ENCODE data around the gene EFHC1. TPM values are rescaled to one million over a fixed set of nuclear protein-coding genes. Genes with fewer than 3 reads are reported as not detected.

EFHC1 gene
- total and polyA plus RNA-seq, 2 experiments from 2014 or later = 24.3 to 28.0 TPM

DNA sequence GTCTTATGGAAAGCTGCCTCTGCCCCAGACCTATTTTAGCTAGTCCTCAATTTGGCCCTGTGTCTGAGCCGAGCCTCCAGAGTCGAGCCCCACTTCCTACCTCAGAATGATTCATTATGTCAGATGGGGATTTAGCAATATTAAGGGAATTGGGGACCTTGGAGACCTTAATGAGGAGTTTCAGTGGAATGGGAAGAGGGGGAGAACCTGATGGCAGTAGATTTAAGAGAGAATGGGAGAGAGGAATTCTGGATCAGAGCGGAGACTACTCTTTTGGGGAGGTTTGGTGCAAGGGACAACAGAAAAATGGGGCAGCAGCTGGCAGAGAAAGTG lies 63.5 kb downstream of the EFHC1 start:
- Mint-ChIP-seq H3K27ac (no peak overlapping the region), H3K27me3 (ENCODE audit: insufficient read depth, low read depth, poor library complexity) (peaks cover 3% of the 10 kb centered on the region), H3K36me3 (ENCODE audit: low read depth) (no peaks in the 10 kb centered on the region), H3K4me1 (peaks cover 2% of the 10 kb centered on the region; the same call in 2 of the 3 replicates), H3K4me3 (no peak overlapping the region), H3K9me3 (no peaks in the 10 kb centered on the region)
- no peak for ATAC-seq
- peaks cover 2% of the 10 kb centered on the region; the same call in 1 of the 2 replicates for H3K9me2 ChIP-seq (ENCODE audit: insufficient read depth)
- no peaks in the 10 kb centered on the region for H3K79me2 ChIP-seq (replicated peaks; ENCODE audit: insufficient read depth)
- H3K4me2 ChIP-seq = no peak overlapping the region
- no peak for DNase-seq (ENCODE audit: low spot score)
- no peak overlapping the region for H3K27ac ChIP-seq (ENCODE audit: low read depth)
- H2AFZ ChIP-seq = no peak overlapping the region
- no peaks in the 10 kb centered on the region for H3K36me3 ChIP-seq (ENCODE audit: insufficient read depth)
- no peaks in the 10 kb centered on the region for H3F3A ChIP-seq (replicated peaks; ENCODE audit: low read depth)
- no peak for TF ChIP-seq EZH2phosphoT487 (IDR thresholded peaks at IDR 0.05; ENCODE audit: unreplicated experiment)
- TF ChIP-seq, protein P1, sequence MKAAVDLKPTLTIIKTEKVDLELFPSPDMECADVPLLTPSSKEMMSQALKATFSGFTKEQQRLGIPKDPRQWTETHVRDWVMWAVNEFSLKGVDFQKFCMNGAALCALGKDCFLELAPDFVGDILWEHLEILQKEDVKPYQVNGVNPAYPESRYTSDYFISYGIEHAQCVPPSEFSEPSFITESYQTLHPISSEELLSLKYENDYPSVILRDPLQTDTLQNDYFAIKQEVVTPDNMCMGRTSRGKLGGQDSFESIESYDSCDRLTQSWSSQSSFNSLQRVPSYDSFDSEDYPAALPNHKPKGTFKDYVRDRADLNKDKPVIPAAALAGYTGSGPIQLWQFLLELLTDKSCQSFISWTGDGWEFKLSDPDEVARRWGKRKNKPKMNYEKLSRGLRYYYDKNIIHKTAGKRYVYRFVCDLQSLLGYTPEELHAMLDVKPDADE (IDR thresholded peaks at IDR 0.05) = no peak
- TF ChIP-seq, protein P2, sequence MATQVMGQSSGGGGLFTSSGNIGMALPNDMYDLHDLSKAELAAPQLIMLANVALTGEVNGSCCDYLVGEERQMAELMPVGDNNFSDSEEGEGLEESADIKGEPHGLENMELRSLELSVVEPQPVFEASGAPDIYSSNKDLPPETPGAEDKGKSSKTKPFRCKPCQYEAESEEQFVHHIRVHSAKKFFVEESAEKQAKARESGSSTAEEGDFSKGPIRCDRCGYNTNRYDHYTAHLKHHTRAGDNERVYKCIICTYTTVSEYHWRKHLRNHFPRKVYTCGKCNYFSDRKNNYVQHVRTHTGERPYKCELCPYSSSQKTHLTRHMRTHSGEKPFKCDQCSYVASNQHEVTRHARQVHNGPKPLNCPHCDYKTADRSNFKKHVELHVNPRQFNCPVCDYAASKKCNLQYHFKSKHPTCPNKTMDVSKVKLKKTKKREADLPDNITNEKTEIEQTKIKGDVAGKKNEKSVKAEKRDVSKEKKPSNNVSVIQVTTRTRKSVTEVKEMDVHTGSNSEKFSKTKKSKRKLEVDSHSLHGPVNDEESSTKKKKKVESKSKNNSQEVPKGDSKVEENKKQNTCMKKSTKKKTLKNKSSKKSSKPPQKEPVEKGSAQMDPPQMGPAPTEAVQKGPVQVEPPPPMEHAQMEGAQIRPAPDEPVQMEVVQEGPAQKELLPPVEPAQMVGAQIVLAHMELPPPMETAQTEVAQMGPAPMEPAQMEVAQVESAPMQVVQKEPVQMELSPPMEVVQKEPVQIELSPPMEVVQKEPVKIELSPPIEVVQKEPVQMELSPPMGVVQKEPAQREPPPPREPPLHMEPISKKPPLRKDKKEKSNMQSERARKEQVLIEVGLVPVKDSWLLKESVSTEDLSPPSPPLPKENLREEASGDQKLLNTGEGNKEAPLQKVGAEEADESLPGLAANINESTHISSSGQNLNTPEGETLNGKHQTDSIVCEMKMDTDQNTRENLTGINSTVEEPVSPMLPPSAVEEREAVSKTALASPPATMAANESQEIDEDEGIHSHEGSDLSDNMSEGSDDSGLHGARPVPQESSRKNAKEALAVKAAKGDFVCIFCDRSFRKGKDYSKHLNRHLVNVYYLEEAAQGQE (IDR thresholded peaks at IDR 0.05; ENCODE audit: unreplicated experiment) = no peak
- no peak for TF ChIP-seq ZNF331 (CRISPR knock-in tag; IDR thresholded peaks at IDR 0.05; ENCODE audit: low read depth)
- no peak for TF ChIP-seq NANOG (IDR thresholded peaks at IDR 0.05; ENCODE audit: borderline replicate concordance)
- no peak for TF ChIP-seq EZH2 (IDR thresholded peaks at IDR 0.05; ENCODE audit: low read depth, unreplicated experiment)
- TF ChIP-seq, protein P3, sequence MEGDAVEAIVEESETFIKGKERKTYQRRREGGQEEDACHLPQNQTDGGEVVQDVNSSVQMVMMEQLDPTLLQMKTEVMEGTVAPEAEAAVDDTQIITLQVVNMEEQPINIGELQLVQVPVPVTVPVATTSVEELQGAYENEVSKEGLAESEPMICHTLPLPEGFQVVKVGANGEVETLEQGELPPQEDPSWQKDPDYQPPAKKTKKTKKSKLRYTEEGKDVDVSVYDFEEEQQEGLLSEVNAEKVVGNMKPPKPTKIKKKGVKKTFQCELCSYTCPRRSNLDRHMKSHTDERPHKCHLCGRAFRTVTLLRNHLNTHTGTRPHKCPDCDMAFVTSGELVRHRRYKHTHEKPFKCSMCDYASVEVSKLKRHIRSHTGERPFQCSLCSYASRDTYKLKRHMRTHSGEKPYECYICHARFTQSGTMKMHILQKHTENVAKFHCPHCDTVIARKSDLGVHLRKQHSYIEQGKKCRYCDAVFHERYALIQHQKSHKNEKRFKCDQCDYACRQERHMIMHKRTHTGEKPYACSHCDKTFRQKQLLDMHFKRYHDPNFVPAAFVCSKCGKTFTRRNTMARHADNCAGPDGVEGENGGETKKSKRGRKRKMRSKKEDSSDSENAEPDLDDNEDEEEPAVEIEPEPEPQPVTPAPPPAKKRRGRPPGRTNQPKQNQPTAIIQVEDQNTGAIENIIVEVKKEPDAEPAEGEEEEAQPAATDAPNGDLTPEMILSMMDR (conservative IDR thresholded peaks at IDR 0.05; ENCODE audit: low read depth in 2 of 2) = no peak
- TF ChIP-seq ZNF114 (CRISPR knock-in tag; IDR thresholded peaks at IDR 0.05) = no peak
- TF ChIP-seq STAT1 (IDR thresholded peaks at IDR 0.05; ENCODE audit: unreplicated experiment) = no peak
- H4K20me1 ChIP-seq (replicated peaks; ENCODE audit: insufficient read depth) = no peaks in the 10 kb centered on the region
- H3K27me3 ChIP-seq (ENCODE audit: insufficient read depth) = no peaks in the 10 kb centered on the region
- no peak overlapping the region for H3K4me3 ChIP-seq
- H3K4me1 ChIP-seq (ENCODE audit: insufficient read depth) = no peaks in the 10 kb centered on the region

DNA sequence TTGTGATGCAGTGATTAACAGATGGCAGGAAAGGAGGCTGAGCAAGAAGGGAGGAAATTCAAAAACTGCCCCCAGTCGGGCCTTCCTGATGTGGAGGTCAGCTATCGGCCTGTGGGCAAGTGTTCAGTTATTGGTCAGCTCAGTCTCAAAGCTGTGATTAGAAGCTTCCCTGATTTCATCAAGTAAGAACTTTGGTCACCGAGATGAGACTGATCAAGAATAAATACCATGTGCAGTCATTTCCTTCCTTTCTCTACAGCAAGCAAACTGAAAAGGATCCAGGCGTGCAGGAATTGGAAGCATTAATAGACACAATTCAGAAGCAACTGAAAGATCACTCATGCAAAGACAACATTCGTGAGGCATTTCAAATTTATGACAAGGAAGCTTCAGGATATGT lies 69.7 kb downstream of the EFHC1 start:
- Histone ChIP-seq H2AFZ (no peak overlapping the region), H3F3A (replicated peaks; ENCODE audit: low read depth) (no peaks in the 10 kb centered on the region), H3K4me3 (no peak overlapping the region), H3K79me2 (replicated peaks; ENCODE audit: insufficient read depth) (no peaks in the 10 kb centered on the region), H3K9me2 (ENCODE audit: insufficient read depth) (peaks cover 2% of the 10 kb centered on the region; the same call in 1 of the 2 replicates), H3K4me1 (ENCODE audit: insufficient read depth) (no peaks in the 10 kb centered on the region), H3K4me2 (no peak overlapping the region), H3K27me3 (ENCODE audit: insufficient read depth) (no peaks in the 10 kb centered on the region), H3K36me3 (ENCODE audit: insufficient read depth) (no peaks in the 10 kb centered on the region), H4K20me1 (replicated peaks; ENCODE audit: insufficient read depth) (no peaks in the 10 kb centered on the region; the same call in 1 of the 2 replicates), H3K27ac (ENCODE audit: low read depth) (no peak overlapping the region)
- Mint-ChIP-seq H3K27me3 (ENCODE audit: insufficient read depth, low read depth, poor library complexity) (peaks cover 2% of the 10 kb centered on the region), H3K27ac (no peak overlapping the region), H3K4me3 (no peak overlapping the region), H3K36me3 (ENCODE audit: low read depth) (peaks cover 7% of the 10 kb centered on the region; the same call in 2 of the 3 replicates), H3K4me1 (peaks cover 2% of the 10 kb centered on the region; the same call in 2 of the 3 replicates), H3K9me3 (no peaks in the 10 kb centered on the region)
- no peak for ATAC-seq
- DNase-seq (ENCODE audit: low spot score) = no peak
- TF ChIP-seq, protein P4, sequence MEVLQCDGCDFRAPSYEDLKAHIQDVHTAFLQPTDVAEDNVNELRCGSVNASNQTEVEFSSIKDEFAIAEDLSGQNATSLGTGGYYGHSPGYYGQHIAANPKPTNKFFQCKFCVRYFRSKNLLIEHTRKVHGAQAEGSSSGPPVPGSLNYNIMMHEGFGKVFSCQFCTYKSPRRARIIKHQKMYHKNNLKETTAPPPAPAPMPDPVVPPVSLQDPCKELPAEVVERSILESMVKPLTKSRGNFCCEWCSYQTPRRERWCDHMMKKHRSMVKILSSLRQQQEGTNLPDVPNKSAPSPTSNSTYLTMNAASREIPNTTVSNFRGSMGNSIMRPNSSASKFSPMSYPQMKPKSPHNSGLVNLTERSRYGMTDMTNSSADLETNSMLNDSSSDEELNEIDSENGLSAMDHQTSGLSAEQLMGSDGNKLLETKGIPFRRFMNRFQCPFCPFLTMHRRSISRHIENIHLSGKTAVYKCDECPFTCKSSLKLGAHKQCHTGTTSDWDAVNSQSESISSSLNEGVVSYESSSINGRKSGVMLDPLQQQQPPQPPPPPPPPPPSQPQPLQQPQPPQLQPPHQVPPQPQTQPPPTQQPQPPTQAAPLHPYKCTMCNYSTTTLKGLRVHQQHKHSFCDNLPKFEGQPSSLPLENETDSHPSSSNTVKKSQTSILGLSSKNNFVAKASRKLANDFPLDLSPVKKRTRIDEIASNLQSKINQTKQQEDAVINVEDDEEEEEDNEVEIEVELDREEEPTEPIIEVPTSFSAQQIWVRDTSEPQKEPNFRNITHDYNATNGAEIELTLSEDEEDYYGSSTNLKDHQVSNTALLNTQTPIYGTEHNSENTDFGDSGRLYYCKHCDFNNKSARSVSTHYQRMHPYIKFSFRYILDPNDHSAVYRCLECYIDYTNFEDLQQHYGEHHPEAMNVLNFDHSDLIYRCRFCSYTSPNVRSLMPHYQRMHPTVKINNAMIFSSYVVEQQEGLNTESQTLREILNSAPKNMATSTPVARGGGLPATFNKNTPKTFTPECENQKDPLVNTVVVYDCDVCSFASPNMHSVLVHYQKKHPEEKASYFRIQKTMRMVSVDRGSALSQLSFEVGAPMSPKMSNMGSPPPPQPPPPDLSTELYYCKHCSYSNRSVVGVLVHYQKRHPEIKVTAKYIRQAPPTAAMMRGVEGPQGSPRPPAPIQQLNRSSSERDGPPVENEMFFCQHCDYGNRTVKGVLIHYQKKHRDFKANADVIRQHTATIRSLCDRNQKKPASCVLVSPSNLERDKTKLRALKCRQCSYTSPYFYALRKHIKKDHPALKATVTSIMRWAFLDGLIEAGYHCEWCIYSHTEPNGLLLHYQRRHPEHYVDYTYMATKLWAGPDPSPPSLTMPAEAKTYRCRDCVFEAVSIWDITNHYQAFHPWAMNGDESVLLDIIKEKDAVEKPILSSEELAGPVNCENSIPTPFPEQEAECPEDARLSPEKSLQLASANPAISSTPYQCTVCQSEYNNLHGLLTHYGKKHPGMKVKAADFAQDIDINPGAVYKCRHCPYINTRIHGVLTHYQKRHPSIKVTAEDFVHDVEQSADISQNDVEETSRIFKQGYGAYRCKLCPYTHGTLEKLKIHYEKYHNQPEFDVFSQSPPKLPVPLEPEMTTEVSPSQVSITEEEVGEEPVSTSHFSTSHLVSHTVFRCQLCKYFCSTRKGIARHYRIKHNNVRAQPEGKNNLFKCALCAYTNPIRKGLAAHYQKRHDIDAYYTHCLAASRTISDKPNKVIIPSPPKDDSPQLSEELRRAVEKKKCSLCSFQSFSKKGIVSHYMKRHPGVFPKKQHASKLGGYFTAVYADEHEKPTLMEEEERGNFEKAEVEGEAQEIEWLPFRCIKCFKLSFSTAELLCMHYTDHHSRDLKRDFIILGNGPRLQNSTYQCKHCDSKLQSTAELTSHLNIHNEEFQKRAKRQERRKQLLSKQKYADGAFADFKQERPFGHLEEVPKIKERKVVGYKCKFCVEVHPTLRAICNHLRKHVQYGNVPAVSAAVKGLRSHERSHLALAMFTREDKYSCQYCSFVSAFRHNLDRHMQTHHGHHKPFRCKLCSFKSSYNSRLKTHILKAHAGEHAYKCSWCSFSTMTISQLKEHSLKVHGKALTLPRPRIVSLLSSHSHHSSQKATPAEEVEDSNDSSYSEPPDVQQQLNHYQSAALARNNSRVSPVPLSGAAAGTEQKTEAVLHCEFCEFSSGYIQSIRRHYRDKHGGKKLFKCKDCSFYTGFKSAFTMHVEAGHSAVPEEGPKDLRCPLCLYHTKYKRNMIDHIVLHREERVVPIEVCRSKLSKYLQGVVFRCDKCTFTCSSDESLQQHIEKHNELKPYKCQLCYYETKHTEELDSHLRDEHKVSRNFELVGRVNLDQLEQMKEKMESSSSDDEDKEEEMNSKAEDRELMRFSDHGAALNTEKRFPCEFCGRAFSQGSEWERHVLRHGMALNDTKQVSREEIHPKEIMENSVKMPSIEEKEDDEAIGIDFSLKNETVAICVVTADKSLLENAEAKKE (CRISPR knock-in tag; IDR thresholded peaks at IDR 0.05) = no peak
- TF ChIP-seq STAT1 (IDR thresholded peaks at IDR 0.05; ENCODE audit: unreplicated experiment) = no peak

Measured in GM23338 (cell line).